Adrenal gland (tissue), 12 donors: ENCODE results near the gene MPPED1. TPM values are rescaled to one million over a fixed set of nuclear protein-coding genes. Genes with fewer than 3 reads are reported as not detected.

Experiments used
- DNase-seq, 7 donors: peaks; one replicate each; pipeline ENCODE4 v3.0.0-alpha.2; 2019 to 2020
- H3K27ac ChIP-seq, 5 donors: fragments of 200-600 bp; sonication (generic) in 4 of 5; 1 replicate in 3 of 5; 2 replicates in 2 of 5; pipeline versions ENCODE4 v1.5.1 to v1.8.0; 2016 to 2020; ENCODE audit warnings: mild to moderate bottlenecking in 1 of 5
- H3K27me3 ChIP-seq: fragments of 200-600 bp; 2 replicates; pipeline ENCODE4 v1.8.0; 2021
- H3K36me3 ChIP-seq, 2 donors: fragments of 200-600 bp; replicated peaks in 1 of 2; 1 replicate in 1 of 2; 2 replicates in 1 of 2; pipeline versions ENCODE4 v1.5.1 to v1.8.0; 2018 to 2022
- H3K4me1 ChIP-seq, 2 donors: fragments of 200-600 bp; replicated peaks in 1 of 2; 1 replicate in 1 of 2; 2 replicates in 1 of 2; pipeline versions ENCODE4 v1.5.1 to v1.8.0; 2018 to 2021
- H3K4me3 ChIP-seq, 4 donors: fragments of 200-600 bp; sonication (generic) in 3 of 4; one replicate each; pipeline ENCODE4 v1.5.1; 2016 to 2018
- H3K9me3 ChIP-seq, 3 donors: fragments of 200-600 bp; sonication (generic) in 1 of 3; replicated peaks in 1 of 3; 1 replicate in 2 of 3; 2 replicates in 1 of 3; pipeline versions ENCODE4 v1.5.1 to v1.8.0; 2016 to 2021
- CTCF ChIP-seq, 6 experiments: fragments of 450-650 bp in 4 of 6; fragments of 200-600 bp in 2 of 6; sonication (generic) in 1 of 6; IDR thresholded peaks; 1 replicate in 5 of 6; 2 replicates in 1 of 6; pipeline versions ENCODE4 v1.5.1 to v1.8.0; 2016 to 2021; ENCODE audit warnings: antibody characterized with exemption in 6 of 6, mild to moderate bottlenecking in 2 of 6, moderate library complexity in 1 of 6
- POLR2A ChIP-seq, 2 donors: fragments of 450-650 bp; IDR thresholded peaks; one replicate each; pipeline ENCODE4 v1.6.1; 2017; ENCODE audit warnings: antibody characterized with exemption in 2 of 2, mild to moderate bottlenecking in 2 of 2, moderate library complexity in 1 of 2
- WGBS, 4 donors: extraction: QIAGEN DNeasy Blood & Tissue Kit in 2 of 4; methylation state at CpG; one replicate each; pipeline versions ENCODE4 v1.1.5 to v1.1.7; 2013 to 2017; 5-methylcytosine and 5-hydroxymethylcytosine counted together
- intact Hi-C, 2 donors: fragments of 100-400 bp; cut with DNase I; formaldehyde crosslinking; loops; one replicate each; pipeline versions ENCODE4 v1.14.1 to v1.15.0; 2022 to 2023
- polyA plus RNA-seq, 3 donors: library from polyadenylated mRNA; stranded (reverse); fragments of 200-250 nt in 2 of 3; fragments of 350-450 nt in 1 of 3; fragmentation: Illumina TruSeq in 1 of 3; extraction: RNeasy Lipid Tissue Mini Kit (QIAGEN cat#74804) in 1 of 3; gene quantifications; one replicate each; pipeline ENCODE4 v1.2.3, GENCODE V29; 2013 to 2014
- total RNA-seq, 9 donors: library from RNA; depleted of rRNA in 4 of 9; stranded (reverse); fragments of >200 nt in 4 of 9; fragments of 120-200 nt in 1 of 9; fragmentation: NEBNext Ultra II Directional in 1 of 9; extraction: Animal tissue kit (Norgen Biotek cat#: 25700) in 1 of 9; gene quantifications; one replicate each; pipeline versions ENCODE4 v1.1.0 to v1.2.4, GENCODE V29; 2013 to 2023
- donor health status: healthy with polysubstance abuse.
- donor health status: Bipolar disorder and iron deficiency.
- donor health status: DM: yes; HTN: yes; CAD: no.
- donor health status: DM: no; HTN: no; CAD: no.
- donor health status: DM: no; HTN: no; CAD: no.
- donor health status: DM: yes; HTN: yes; CAD: no.

The MPPED1 gene
- total and polyA plus RNA-seq, 12 donors: 0.07 to 0.44 (median 0.11) TPM; not detected in 8

GRCh38 chr22:43418079-43418825, 6.4 kb downstream of the MPPED1 start:
- Histone ChIP-seq H3K27me3 (peaks cover 10% of the 10 kb centered on the region), H3K4me3 (no peak overlapping the region), H3K27ac (no peak overlapping the region), H3K9me3 (no peaks in the 10 kb centered on the region), H3K4me1 (no peaks in the 10 kb centered on the region), H3K36me3 (no peaks in the 10 kb centered on the region)
- intact Hi-C loops: no loop called here
- WGBS, 4 donors: 65 to 81% (median 73%) methylated on average over 12 to 15 of the region's 15 CpGs
- DNase-seq: no peak
- no peak for TF ChIP-seq CTCF (IDR thresholded peaks at IDR 0.05)
- no peak for TF ChIP-seq POLR2A (IDR thresholded peaks at IDR 0.05)

- no peaks in the 10 kb centered on the region for H3K4me1 ChIP-seq
- H3K36me3 ChIP-seq: no peaks in the 10 kb centered on the region
- H3K27me3 ChIP-seq: peaks cover 8% of the 10 kb centered on the region
- WGBS, 4 donors: 53 to 84% (median 67%) methylated on average over 9 to 13 of the region's 13 CpGs
- DNase-seq: no peak
- TF ChIP-seq CTCF (IDR thresholded peaks at IDR 0.05) (no peak), POLR2A (IDR thresholded peaks at IDR 0.05) (no peak)
- H3K4me3 ChIP-seq: no peak overlapping the region
- no peak overlapping the region for H3K27ac ChIP-seq
- intact Hi-C loops: no loop called here
- no peaks in the 10 kb centered on the region for H3K9me3 ChIP-seq
These were observed 7.7 kb downstream of the MPPED1 start for GRCh38 chr22:43419371-43420080.

- Histone ChIP-seq H3K36me3 (no peaks in the 10 kb centered on the region), H3K4me1 (no peaks in the 10 kb centered on the region), H3K4me3 (no peak overlapping the region), H3K27ac (no peak overlapping the region), H3K9me3 (no peaks in the 10 kb centered on the region), H3K27me3 (peaks cover 8% of the 10 kb centered on the region)
- intact Hi-C loops: no loop called here
- TF ChIP-seq CTCF (IDR thresholded peaks at IDR 0.05) (no peak), POLR2A (IDR thresholded peaks at IDR 0.05) (no peak)
- WGBS, 4 donors: 74 to 80% (median 78%) methylated on average over 31 to 36 of the region's 36 CpGs
- no peak for DNase-seq
These were observed 9.3 kb downstream of the MPPED1 start for GRCh38 chr22:43421046-43421665.

DNA sequence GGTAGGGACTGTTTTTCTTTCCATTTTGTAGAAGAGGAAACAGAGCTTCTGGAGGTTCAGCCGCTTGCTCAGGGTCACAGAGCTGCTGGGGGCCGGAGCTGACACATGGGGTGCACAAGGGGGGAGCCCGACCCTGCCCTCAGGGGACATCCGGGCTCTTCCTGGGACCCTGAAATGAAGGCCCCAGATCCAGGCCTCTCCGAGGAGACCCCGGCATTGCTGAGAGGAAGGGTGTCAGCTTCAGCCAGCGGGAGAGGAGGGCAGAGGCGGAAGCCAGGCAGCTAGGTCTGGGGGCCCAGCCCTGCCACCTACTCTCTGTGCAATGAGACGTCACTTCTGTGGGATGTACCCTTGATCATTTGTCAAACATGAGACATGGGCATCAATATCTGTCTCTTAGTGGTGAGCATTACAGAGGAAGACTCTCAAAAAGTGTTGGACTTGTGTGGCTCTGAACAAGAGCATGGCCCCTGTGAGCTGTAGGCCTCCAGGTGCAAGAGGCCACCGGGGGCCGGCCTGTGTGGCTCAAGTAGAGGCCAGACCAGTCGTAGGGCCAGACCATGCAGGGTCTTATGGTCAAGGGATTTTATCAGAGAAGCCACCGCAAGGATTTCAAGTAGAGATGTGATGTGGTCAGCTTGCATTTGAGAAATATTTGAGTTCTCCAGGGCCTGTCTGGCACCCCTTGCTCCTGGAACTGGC, 10.3 kb downstream of the MPPED1 start:
- no peak for DNase-seq
- intact Hi-C loops: no loop called here
- TF ChIP-seq CTCF (IDR thresholded peaks at IDR 0.05) (no peak), POLR2A (IDR thresholded peaks at IDR 0.05) (no peak)
- no peak overlapping the region for H3K27ac ChIP-seq
- H3K4me1 ChIP-seq: no peaks in the 10 kb centered on the region
- H3K9me3 ChIP-seq: no peaks in the 10 kb centered on the region
- peaks cover 8% of the 10 kb centered on the region for H3K27me3 ChIP-seq
- 69 to 85% (median 80%) methylated on average over 11 to 13 of the region's 13 CpGs for WGBS, 4 donors
- no peaks in the 10 kb centered on the region for H3K36me3 ChIP-seq
- no peak overlapping the region for H3K4me3 ChIP-seq
